Suprapubic skin (tissue), 4 donors: ENCODE results near the gene IL6.

Source experiments
- POLR2A ChIP-seq, 2 donors: fragments of 450-650 bp; IDR thresholded peaks; one replicate each; pipeline ENCODE4 v1.6.1; 2017; ENCODE audit warnings: antibody characterized with exemption in 2 of 2, mild to moderate bottlenecking in 2 of 2, moderate library complexity in 2 of 2
- POLR2AphosphoS5 ChIP-seq, 3 donors: sonication (generic); formaldehyde crosslinking; IDR thresholded peaks; one replicate each; pipeline ENCODE4 v1.6.1; 2017; ENCODE audit warnings: antibody characterized with exemption in 3 of 3

DNA sequence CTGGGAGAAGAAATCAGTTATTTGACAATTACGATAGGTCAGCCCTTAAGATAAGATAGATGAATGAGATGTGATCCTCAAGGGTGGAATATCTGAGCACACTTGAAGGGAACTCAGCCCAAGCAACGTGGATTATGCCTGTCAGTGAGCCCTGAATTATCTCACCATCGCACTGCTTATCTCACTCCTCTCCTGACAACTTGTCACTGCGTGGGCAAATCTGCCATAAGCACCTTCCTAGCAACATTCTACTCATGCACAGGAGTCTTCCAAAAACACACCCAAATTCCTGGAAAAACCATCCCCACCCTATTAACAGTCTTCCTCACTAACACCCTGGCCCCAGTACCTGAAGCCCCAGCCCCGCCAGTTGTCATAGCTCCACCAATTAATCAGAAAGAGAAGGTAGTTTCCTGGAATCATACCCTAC lies 46.5 kb upstream of the IL6 start:
- TF ChIP-seq POLR2A (IDR thresholded peaks at IDR 0.05) (no peak), POLR2AphosphoS5 (IDR thresholded peaks at IDR 0.05) (no peak)
